ENCODE results near the gene CLIC1.

Gene CLIC1

DNA sequence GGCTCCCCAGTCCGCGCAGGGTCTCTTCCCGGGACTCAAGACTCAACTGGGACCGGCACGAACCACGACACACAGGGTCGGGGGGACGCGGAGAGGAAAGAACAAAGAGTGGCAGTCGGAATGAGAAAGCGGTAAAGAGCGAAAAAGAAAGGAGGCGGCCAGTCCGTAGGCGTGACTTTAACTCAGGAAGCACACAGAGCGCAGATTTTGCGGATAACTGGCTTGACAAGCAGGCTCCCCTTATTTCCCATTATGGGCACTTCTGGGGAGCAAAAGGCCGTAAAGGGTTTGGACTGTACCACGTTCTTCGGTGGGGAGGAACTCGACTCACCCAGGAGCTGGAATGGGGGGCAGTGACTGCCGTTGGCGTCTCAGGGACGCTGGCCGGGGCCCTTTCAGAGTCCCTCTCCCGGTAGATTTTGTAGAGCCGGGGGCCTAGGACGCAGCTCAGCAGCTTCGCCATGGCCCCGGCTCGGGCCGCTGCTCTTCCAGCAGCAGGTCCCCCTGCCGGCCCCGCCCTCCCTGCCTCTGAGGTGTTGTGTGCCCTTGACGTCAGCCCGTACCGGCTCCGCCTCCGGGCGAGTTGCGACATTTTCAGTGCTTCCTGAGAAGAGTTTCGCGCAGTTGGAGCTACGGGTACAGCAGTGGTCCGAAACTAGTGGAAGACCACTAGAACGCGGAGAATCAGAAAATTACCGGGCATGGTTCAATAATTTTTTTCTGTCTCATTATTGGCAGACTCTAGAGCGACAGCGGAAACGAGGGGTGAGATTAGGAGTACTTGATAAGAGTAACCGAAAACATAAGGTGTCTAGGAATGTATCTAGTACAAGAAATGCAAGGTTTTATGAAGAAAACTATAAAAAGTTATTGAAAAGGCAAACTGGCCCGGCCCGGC, 33.3 kb downstream of the CLIC1 start, which contains the start of gene ABHD16A (continued):
- TF ChIP-seq ZNF768 (tag by site-specific recombination; IDR thresholded peaks at IDR 0.05), result no peak
- no peak for TF ChIP-seq ZNF654 (tag by site-specific recombination; IDR thresholded peaks at IDR 0.05; ENCODE audit: low read depth)
- TF ChIP-seq ZNF391 (tag by site-specific recombination; IDR thresholded peaks at IDR 0.05; ENCODE audit: borderline replicate concordance, low read depth), result no peak
- TF ChIP-seq FEZF1 (tag by site-specific recombination; IDR thresholded peaks at IDR 0.05), result no peak
- no peak for TF ChIP-seq ZBTB1 (tag by site-specific recombination; IDR thresholded peaks at IDR 0.05)
- TF ChIP-seq, protein P1, sequence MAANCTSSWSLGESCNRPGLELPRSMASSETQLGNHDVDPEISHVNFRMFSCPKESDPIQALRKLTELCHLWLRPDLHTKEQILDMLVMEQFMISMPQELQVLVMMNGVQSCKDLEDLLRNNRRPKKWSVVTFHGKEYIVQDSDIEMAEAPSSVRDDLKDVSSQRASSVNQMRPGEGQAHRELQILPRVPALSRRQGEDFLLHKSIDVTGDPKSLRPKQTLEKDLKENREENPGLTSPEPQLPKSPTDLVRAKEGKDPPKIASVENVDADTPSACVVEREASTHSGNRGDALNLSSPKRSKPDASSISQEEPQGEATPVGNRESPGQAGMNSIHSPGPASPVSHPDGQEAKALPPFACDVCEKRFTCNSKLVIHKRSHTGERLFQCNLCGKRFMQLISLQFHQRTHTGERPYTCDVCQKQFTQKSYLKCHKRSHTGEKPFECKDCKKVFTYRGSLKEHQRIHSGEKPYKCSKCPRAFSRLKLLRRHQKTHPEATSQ (tag by site-specific recombination; IDR thresholded peaks at IDR 0.05), result peak; percentile 67; the same call in 1 of the 2 replicates
- TF ChIP-seq ZNF202 (tag by site-specific recombination; IDR thresholded peaks at IDR 0.05; ENCODE audit: borderline replicate concordance), result no peak
- TF ChIP-seq ZBTB17 (tag by site-specific recombination; IDR thresholded peaks at IDR 0.05), result peak; percentile 96
- no peak for TF ChIP-seq ZNF221 (tag by site-specific recombination; IDR thresholded peaks at IDR 0.05; ENCODE audit: borderline replicate concordance)
- no peak for TF ChIP-seq ZNF514 (tag by site-specific recombination; IDR thresholded peaks at IDR 0.05)
- TF ChIP-seq, protein P2, sequence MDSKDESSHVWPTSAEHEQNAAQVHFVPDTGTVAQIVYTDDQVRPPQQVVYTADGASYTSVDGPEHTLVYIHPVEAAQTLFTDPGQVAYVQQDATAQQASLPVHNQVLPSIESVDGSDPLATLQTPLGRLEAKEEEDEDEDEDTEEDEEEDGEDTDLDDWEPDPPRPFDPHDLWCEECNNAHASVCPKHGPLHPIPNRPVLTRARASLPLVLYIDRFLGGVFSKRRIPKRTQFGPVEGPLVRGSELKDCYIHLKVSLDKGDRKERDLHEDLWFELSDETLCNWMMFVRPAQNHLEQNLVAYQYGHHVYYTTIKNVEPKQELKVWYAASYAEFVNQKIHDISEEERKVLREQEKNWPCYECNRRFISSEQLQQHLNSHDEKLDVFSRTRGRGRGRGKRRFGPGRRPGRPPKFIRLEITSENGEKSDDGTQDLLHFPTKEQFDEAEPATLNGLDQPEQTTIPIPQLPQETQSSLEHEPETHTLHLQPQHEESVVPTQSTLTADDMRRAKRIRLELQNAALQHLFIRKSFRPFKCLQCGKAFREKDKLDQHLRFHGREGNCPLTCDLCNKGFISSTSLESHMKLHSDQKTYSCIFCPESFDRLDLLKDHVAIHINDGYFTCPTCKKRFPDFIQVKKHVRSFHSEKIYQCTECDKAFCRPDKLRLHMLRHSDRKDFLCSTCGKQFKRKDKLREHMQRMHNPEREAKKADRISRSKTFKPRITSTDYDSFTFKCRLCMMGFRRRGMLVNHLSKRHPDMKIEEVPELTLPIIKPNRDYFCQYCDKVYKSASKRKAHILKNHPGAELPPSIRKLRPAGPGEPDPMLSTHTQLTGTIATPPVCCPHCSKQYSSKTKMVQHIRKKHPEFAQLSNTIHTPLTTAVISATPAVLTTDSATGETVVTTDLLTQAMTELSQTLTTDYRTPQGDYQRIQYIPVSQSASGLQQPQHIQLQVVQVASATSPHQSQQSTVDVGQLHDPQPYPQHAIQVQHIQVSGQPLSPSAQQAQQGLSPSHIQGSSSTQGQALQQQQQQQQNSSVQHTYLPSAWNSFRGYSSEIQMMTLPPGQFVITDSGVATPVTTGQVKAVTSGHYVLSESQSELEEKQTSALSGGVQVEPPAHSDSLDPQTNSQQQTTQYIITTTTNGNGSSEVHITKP (tag by site-specific recombination; IDR thresholded peaks at IDR 0.05), result peak; percentile 100
- no peak for TF ChIP-seq ZNF133 (tag by site-specific recombination; IDR thresholded peaks at IDR 0.05)
- no peak for TF ChIP-seq ZNF830 (tag by site-specific recombination; IDR thresholded peaks at IDR 0.05; ENCODE audit: low read depth)
- TF ChIP-seq, protein P3, sequence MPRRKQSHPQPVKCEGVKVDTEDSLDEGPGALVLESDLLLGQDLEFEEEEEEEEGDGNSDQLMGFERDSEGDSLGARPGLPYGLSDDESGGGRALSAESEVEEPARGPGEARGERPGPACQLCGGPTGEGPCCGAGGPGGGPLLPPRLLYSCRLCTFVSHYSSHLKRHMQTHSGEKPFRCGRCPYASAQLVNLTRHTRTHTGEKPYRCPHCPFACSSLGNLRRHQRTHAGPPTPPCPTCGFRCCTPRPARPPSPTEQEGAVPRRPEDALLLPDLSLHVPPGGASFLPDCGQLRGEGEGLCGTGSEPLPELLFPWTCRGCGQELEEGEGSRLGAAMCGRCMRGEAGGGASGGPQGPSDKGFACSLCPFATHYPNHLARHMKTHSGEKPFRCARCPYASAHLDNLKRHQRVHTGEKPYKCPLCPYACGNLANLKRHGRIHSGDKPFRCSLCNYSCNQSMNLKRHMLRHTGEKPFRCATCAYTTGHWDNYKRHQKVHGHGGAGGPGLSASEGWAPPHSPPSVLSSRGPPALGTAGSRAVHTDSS (tag by site-specific recombination; IDR thresholded peaks at IDR 0.05), result no peak
- no peak for TF ChIP-seq ZNF404 (tag by site-specific recombination; IDR thresholded peaks at IDR 0.05)
- peak; percentile 53 for TF ChIP-seq SP2 (tag by site-specific recombination; IDR thresholded peaks at IDR 0.05)
- TF ChIP-seq, protein P4, sequence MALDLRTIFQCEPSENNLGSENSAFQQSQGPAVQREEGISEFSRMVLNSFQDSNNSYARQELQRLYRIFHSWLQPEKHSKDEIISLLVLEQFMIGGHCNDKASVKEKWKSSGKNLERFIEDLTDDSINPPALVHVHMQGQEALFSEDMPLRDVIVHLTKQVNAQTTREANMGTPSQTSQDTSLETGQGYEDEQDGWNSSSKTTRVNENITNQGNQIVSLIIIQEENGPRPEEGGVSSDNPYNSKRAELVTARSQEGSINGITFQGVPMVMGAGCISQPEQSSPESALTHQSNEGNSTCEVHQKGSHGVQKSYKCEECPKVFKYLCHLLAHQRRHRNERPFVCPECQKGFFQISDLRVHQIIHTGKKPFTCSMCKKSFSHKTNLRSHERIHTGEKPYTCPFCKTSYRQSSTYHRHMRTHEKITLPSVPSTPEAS (tag by site-specific recombination; IDR thresholded peaks at IDR 0.05), result no peak
- no peak for TF ChIP-seq ZNF155 (tag by site-specific recombination; IDR thresholded peaks at IDR 0.05)
- TF ChIP-seq IKZF3 (tag by site-specific recombination; IDR thresholded peaks at IDR 0.05), result peak; percentile 48; the same call in 1 of the 2 replicates
- 0 out of 2 replicates have a peak, but pooled peaks have one; percentile 37 for TF ChIP-seq HOXD13 (CRISPR knock-in tag; IDR thresholded peaks at IDR 0.05; ENCODE audit: borderline replicate concordance)
- TF ChIP-seq SCRT2 (tag by site-specific recombination; IDR thresholded peaks at IDR 0.05), result peak; percentile 85
- no peak for TF ChIP-seq ZNF621 (tag by site-specific recombination; IDR thresholded peaks at IDR 0.05)
- TF ChIP-seq, protein P5, sequence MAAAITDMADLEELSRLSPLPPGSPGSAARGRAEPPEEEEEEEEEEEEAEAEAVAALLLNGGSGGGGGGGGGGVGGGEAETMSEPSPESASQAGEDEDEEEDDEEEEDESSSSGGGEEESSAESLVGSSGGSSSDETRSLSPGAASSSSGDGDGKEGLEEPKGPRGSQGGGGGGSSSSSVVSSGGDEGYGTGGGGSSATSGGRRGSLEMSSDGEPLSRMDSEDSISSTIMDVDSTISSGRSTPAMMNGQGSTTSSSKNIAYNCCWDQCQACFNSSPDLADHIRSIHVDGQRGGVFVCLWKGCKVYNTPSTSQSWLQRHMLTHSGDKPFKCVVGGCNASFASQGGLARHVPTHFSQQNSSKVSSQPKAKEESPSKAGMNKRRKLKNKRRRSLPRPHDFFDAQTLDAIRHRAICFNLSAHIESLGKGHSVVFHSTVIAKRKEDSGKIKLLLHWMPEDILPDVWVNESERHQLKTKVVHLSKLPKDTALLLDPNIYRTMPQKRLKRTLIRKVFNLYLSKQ (tag by site-specific recombination; IDR thresholded peaks at IDR 0.05; ENCODE audit: borderline replicate concordance), result no peak
- TF ChIP-seq, protein P6, sequence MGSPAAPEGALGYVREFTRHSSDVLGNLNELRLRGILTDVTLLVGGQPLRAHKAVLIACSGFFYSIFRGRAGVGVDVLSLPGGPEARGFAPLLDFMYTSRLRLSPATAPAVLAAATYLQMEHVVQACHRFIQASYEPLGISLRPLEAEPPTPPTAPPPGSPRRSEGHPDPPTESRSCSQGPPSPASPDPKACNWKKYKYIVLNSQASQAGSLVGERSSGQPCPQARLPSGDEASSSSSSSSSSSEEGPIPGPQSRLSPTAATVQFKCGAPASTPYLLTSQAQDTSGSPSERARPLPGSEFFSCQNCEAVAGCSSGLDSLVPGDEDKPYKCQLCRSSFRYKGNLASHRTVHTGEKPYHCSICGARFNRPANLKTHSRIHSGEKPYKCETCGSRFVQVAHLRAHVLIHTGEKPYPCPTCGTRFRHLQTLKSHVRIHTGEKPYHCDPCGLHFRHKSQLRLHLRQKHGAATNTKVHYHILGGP (tag by site-specific recombination; IDR thresholded peaks at IDR 0.05), result no peak
- TF ChIP-seq MZF1 (tag by site-specific recombination; IDR thresholded peaks at IDR 0.05; ENCODE audit: borderline replicate concordance), result 0 out of 2 replicates have a peak, but pooled peaks have one; percentile 48
- TF ChIP-seq, protein P7, sequence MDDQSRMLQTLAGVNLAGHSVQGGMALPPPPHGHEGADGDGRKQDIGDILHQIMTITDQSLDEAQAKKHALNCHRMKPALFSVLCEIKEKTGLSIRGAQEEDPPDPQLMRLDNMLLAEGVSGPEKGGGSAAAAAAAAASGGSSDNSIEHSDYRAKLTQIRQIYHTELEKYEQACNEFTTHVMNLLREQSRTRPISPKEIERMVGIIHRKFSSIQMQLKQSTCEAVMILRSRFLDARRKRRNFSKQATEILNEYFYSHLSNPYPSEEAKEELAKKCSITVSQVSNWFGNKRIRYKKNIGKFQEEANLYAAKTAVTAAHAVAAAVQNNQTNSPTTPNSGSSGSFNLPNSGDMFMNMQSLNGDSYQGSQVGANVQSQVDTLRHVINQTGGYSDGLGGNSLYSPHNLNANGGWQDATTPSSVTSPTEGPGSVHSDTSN (CRISPR knock-in tag; IDR thresholded peaks at IDR 0.05), result no peak
- TF ChIP-seq ZNF555 (tag by site-specific recombination; conservative IDR thresholded peaks at IDR 0.05), result no peak

Measured in HEK293 (cell line).